AG08396 (cell line): ENCODE measurements around the gene ZNF175.

Experiments
- DNase-seq: peaks from one replicate; pipeline ENCODE4 v3.0.0; 2012; ENCODE audit warnings: low spot score, mixed read lengths

ZNF175 gene

GRCh38 chr19:51632126-51632525, 61.0 kb downstream of the ZNF175 start:
- no peak for DNase-seq

DNA sequence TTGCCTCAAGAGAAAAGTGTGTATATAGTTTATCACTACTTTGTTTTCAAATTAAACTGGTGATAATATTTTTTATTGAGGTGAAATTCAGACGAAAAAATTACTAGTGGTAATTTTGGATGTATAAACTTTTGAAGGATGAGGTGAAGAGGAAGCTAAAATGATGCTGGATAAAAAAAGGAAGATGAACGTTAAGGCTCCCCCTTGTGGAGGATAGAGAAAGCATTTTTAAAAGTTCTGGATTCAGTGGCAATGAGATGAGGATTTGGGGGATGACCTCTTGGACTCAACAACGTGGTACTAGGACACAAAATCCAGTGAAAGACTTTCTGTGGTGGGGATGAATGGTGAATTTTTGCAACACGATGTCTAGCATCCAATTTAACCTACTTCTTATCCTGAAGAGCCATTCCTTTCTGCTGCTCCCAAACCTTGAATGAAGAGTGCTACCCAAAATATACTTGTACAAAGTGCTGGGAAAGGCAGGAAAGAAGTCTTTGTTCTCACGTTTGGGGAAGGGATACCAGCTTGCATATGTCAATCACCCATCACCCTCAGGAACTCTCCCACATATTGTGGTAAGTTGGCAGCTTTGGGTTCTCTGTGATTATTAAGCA, 66.4 kb downstream of the ZNF175 start:
- no peak for DNase-seq

DNA sequence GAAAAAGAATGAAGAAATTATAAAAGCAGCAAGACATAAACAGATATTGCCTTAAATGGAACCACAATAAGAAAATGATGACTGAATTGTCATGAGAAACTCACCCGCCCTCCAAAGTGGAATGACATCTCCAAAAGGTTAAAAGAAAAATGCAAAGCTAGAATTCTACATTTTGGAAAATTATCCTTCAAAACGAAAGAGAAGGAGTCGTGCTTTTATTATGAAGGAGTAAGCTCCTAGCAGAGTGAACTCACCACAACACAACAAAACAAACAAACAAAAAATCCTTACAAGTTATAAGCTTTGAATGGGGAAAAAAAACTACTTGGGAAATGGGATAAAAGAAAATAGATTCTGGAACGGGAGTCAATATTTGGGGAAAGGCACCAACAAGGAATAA, 68.8 kb downstream of the ZNF175 start:
- DNase-seq, result no peak

DNA sequence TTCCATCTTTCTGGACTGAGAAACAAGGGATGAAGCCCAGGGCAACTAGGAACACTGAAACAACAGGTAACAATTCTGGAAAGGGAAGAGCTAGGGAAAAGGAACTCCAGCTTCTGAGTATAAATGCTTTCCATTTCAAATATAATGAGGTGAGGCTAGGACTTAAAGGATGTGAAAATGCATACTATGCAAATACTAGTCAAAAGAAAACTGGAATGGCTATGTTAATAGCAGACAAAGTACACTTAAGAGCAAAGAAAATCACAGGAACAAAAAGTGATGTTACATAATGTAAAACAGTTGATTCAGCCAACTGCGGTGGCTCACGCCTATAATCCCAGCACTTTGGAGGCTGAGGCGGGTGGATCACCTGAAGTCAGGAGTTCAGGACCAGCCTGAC, 69.3 kb downstream of the ZNF175 start:
- no peak for DNase-seq

DNA sequence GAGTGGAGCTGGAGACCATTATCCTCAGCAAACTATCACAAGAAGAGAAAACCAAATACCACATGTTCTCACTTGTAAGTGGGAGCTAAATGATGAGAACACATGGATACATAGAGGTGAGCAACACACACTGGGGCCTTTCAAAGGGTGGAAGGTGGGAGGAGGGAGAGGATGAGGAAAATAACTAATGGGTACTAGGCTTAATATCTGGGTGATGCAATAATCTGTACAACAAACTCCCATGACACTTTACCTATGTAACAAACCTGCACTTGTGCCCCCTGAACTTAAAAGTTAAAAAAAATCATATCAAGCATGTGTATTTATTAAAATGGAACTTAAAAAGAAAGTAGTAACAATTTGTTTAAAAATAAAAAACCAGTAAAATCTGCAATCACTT, 70.6 kb downstream of the ZNF175 start:
- no peak for DNase-seq
